Activated CD8-positive, alpha-beta T cell treated with anti-CD3 and anti-CD28 coated beads for 36 hours (primary cell): ENCODE results near the gene TAF5L. TPM values are rescaled to one million over a fixed set of nuclear protein-coding genes. Genes with fewer than 3 reads are reported as not detected.

Experiments
- ATAC-seq: fragments of 200-7000 bp; cut with Tn5 transposase; one replicate; pipeline ENCODE4 v1.10.0; 2021; ENCODE audit warnings: mild to moderate bottlenecking, moderate library complexity
- CTCF ChIA-PET: fragments of 350-600 bp; sonication (Branson Sonifier 250); formaldehyde crosslinking; loops from one replicate; lab custom pipeline; 2021; ENCODE audit warnings: antibody characterized with exemption; lab: Charles Lee
- POLR2A ChIA-PET: fragments of 350-600 bp; sonication (Branson Sonifier 250); formaldehyde crosslinking; loops from one replicate; lab custom pipeline; 2021; ENCODE audit warnings: antibody characterized with exemption; lab: Charles Lee
- DNase-seq: peaks from one replicate; pipeline ENCODE4 v3.0.0-alpha.2; 2020
- H3K27ac Mint-ChIP-seq: one replicate; pipeline ENCODE4 v1.8.0; 2021; ENCODE audit warnings: mild to moderate bottlenecking, mixed read lengths
- H3K27me3 Mint-ChIP-seq: one replicate; pipeline ENCODE4 v1.8.0; 2021; ENCODE audit warnings: mixed read lengths
- H3K36me3 Mint-ChIP-seq: one replicate; pipeline ENCODE4 v1.8.0; 2021; ENCODE audit warnings: low read depth, mixed read lengths
- H3K4me1 Mint-ChIP-seq: one replicate; pipeline ENCODE4 v1.8.0; 2021; ENCODE audit warnings: low read depth, mixed read lengths
- H3K4me3 Mint-ChIP-seq: one replicate; pipeline ENCODE4 v1.8.0; 2021; ENCODE audit warnings: mild to moderate bottlenecking, moderate library complexity, mixed read lengths
- H3K9me3 Mint-ChIP-seq: one replicate; pipeline ENCODE4 v1.8.0; 2021; ENCODE audit warnings: mixed read lengths
- CTCF ChIP-seq: fragments of 200-600 bp; IDR thresholded peaks from one replicate; pipeline ENCODE4 v1.8.0; 2022; ENCODE audit warnings: antibody characterized with exemption, mild to moderate bottlenecking
- intact Hi-C: fragments of 100-400 bp; cut with micrococcal nuclease; formaldehyde crosslinking; loops from one replicate; pipeline ENCODE4 v1.10.0; 2022
- total RNA-seq, 2 experiments: library from RNA; stranded (reverse); gene quantifications; one replicate each; pipeline ENCODE4 v1.2.3, GENCODE V29; 2021

TAF5L gene
- total RNA-seq, 2 experiments from 2014 or later, result 17.7 to 19.5 TPM

DNA sequence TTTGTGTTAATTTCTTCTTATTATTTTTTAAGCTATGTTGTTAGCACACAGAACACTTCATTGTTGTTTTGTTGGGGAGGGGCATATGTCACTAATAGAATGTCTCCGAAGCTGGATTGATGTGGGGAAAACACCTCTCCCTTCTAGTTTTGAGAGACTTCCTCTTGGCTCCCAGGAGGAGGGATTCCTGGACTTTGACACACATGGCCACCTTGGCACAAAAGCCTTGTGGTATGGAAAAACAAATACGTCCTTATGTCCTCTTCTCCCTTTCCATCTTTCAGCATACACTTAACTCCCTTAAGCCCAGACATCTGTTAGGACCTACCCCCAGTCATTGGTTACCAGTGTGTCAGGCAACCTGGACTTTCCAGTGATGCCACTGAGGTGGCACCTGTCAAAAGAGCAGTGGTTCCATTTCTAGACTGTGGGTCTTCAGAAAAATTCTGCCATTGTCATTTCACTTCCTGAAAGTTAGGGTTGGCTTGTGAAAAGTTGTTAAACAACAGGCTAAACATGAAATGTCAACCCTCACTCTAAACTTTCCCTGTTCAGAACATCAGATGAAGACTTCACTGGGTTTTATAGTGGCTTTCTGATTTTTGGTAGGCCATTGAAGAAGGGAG is 54.9 kb downstream of the TAF5L start:
- Mint-ChIP-seq H3K27me3 (no peaks in the 10 kb centered on the region), H3K4me1 (no peaks in the 10 kb centered on the region), H3K9me3 (no peaks in the 10 kb centered on the region), H3K27ac (no peak overlapping the region), H3K36me3 (no peaks in the 10 kb centered on the region), H3K4me3 (no peak overlapping the region)
- CTCF ChIA-PET, result no interaction called here
- ATAC-seq, result no peak
- no peak for DNase-seq
- POLR2A ChIA-PET, result no interaction called here
- TF ChIP-seq CTCF, result no peak
- intact Hi-C loops, result no loop called here

- DNase-seq (no peak), ATAC-seq (no peak)
- H3K36me3 Mint-ChIP-seq, result no peaks in the 10 kb centered on the region
- H3K4me1 Mint-ChIP-seq, result no peaks in the 10 kb centered on the region
- no peak for TF ChIP-seq CTCF
- H3K4me3 Mint-ChIP-seq, result no peak overlapping the region
- no peaks in the 10 kb centered on the region for H3K27me3 Mint-ChIP-seq
- CTCF ChIA-PET, result no interaction called here
- no peaks in the 10 kb centered on the region for H3K9me3 Mint-ChIP-seq
- intact Hi-C loops, result no loop called here
- no peak overlapping the region for H3K27ac Mint-ChIP-seq
- POLR2A ChIA-PET, result no interaction called here
Measured at GRCh38 chr1:229570305-229570704, 55.6 kb downstream of the TAF5L start.

GRCh38 chr1:229567109-229567868 is 58.6 kb downstream of the TAF5L start:
- no peaks in the 10 kb centered on the region for H3K9me3 Mint-ChIP-seq

GRCh38 chr1:229563701-229564100 is 62.2 kb downstream of the TAF5L start:
- no peak for TF ChIP-seq CTCF
- CTCF ChIA-PET, result interaction anchor here (0.7 to 1.7 kb wide), 3 partner anchors 60 to 286 kb away, joined by 3 read pairs; no protein-coding TSS in a partner anchor
- Mint-ChIP-seq H3K36me3 (no peaks in the 10 kb centered on the region), H3K9me3 (no peaks in the 10 kb centered on the region), H3K4me3 (no peak overlapping the region), H3K4me1 (peaks cover 6% of the 10 kb centered on the region), H3K27me3 (no peaks in the 10 kb centered on the region), H3K27ac (no peak overlapping the region)
- intact Hi-C loops, result no loop called here
- DNase-seq, result no peak
- ATAC-seq, result no peak
- POLR2A ChIA-PET, result no interaction called here

More at GRCh38 chr1:229567109-229567868, 58.6 kb downstream of the TAF5L start:
- no peaks in the 10 kb centered on the region for H3K36me3 Mint-ChIP-seq
- no peaks in the 10 kb centered on the region for H3K4me1 Mint-ChIP-seq
- ChIA-PET CTCF (no interaction called here), POLR2A (no interaction called here)
- no peak overlapping the region for H3K27ac Mint-ChIP-seq
- intact Hi-C loops, result no loop called here
- no peaks in the 10 kb centered on the region for H3K27me3 Mint-ChIP-seq
- DNase-seq (no peak), ATAC-seq (no peak)
- H3K4me3 Mint-ChIP-seq, result no peak overlapping the region
- TF ChIP-seq CTCF, result no peak

DNA sequence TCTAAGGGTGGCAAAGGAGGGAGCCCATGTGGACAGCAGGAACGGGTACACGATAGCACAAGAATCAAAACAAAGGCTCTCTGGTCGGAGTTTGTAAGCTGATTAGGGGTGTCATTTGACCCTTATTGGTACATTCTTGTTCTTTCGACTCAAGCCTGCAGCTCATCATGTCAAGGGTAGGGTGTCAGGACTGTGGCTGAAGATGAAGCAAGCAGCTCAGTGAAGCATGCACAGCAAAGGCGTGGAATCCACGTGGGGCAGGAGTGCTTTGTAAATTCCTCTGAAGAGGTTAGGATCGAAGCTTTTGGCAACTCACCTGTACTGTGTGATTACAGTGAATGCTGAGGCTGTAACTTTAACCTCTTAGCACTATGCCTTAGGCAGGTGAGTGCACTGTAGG is 62.7 kb downstream of the TAF5L start:
- no peak overlapping the region for H3K4me3 Mint-ChIP-seq
- TF ChIP-seq CTCF, result no peak
- ChIA-PET POLR2A (interaction anchor here (1.3 kb wide), 1 partner anchor 18 kb away, joined by 4 read pairs; no protein-coding TSS in a partner anchor), CTCF (interaction anchor here (0.7 to 1.7 kb wide), 3 partner anchors 61 to 286 kb away, joined by 3 read pairs; no protein-coding TSS in a partner anchor)
- no peaks in the 10 kb centered on the region for H3K36me3 Mint-ChIP-seq
- peaks cover 6% of the 10 kb centered on the region for H3K4me1 Mint-ChIP-seq
- ATAC-seq (no peak), DNase-seq (no peak)
- no peaks in the 10 kb centered on the region for H3K27me3 Mint-ChIP-seq
- H3K9me3 Mint-ChIP-seq, result no peaks in the 10 kb centered on the region
- H3K27ac Mint-ChIP-seq, result no peak overlapping the region
- intact Hi-C loops, result no loop called here
